Activated effector memory CD4-positive, alpha-beta T cell treated with Interleukin-2 at 50 U/mL for 16 hours (primary cell): ENCODE data around the gene CTDP1.

Experiments used
- DNase-seq: peaks from one replicate; pipeline ENCODE4 v3.0.0-alpha.2; 2020

The CTDP1 gene

GRCh38 chr18:79770826-79771225 lies 91.2 kb downstream of the CTDP1 start:
- no peak for DNase-seq

- no peak for DNase-seq
Observed at GRCh38 chr18:79771446-79772107, 92.0 kb downstream of the CTDP1 start.

GRCh38 chr18:79772108-79772864 lies 92.7 kb downstream of the CTDP1 start:
- no peak for DNase-seq

- DNase-seq, result no peak
Observed at GRCh38 chr18:79772865-79773696, 93.5 kb downstream of the CTDP1 start.

GRCh38 chr18:79774111-79774510 lies 94.5 kb downstream of the CTDP1 start:
- DNase-seq, result no peak

GRCh38 chr18:79775441-79776221 lies 96.0 kb downstream of the CTDP1 start:
- DNase-seq, result no peak

- DNase-seq, result no peak
Observed at GRCh38 chr18:79776674-79777073, 97.1 kb downstream of the CTDP1 start.

- no peak for DNase-seq
Observed at GRCh38 chr18:79778291-79778791, 98.7 kb downstream of the CTDP1 start.

GRCh38 chr18:79779021-79779699 lies 99.6 kb downstream of the CTDP1 start:
- no peak for DNase-seq

GRCh38 chr18:79779700-79780190 lies 100.1 kb downstream of the CTDP1 start:
- no peak for DNase-seq

GRCh38 chr18:79780547-79780946 lies 100.9 kb downstream of the CTDP1 start:
- no peak for DNase-seq

GRCh38 chr18:79781331-79781941 lies 101.8 kb downstream of the CTDP1 start:
- DNase-seq, result no peak

GRCh38 chr18:79782566-79783308 lies 103.1 kb downstream of the CTDP1 start:
- no peak for DNase-seq

GRCh38 chr18:79784071-79784913 lies 104.7 kb downstream of the CTDP1 start:
- no peak for DNase-seq

GRCh38 chr18:79784965-79785770 lies 105.6 kb downstream of the CTDP1 start:
- no peak for DNase-seq

- no peak for DNase-seq
Observed at GRCh38 chr18:79785831-79786230, 106.2 kb downstream of the CTDP1 start.

- DNase-seq, result no peak
Observed at GRCh38 chr18:79786304-79786703, 106.7 kb downstream of the CTDP1 start.

GRCh38 chr18:79786786-79787526 lies 107.4 kb downstream of the CTDP1 start:
- DNase-seq, result no peak
